A204.1 (cell line): ENCODE results near the gene MYH15.
"Not testable (repeated sequence)": the region's sequence is repeated elsewhere in the genome, so short reads cannot be mapped to it uniquely, and the experiment has no call there.

Source experiments
- FAIRE-seq: peaks from 2 replicates; lab custom pipeline; 2012; peaks lifted over from hg19 to GRCh38; lab: Jason Lieb, UNC

MYH15 gene

DNA sequence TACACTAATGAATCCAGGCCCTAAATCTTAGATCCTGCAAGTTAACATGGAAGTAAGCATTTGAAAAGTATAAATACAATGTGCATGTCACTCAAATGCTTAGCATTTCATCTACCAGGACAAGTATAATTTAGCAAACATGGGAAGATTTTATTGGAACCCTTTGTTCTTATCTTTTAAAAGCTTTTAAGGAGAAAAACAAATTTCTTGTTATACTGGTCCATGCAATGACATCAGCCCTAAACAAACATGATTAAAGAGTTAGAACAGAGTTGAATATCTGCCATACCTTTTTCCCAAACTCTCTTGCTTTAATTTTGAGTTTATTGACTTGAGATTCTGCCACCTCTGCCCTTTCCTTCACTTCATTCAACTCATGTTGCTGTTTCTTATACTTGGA, 127.1 kb downstream of the MYH15 start:
- no peak for FAIRE-seq

DNA sequence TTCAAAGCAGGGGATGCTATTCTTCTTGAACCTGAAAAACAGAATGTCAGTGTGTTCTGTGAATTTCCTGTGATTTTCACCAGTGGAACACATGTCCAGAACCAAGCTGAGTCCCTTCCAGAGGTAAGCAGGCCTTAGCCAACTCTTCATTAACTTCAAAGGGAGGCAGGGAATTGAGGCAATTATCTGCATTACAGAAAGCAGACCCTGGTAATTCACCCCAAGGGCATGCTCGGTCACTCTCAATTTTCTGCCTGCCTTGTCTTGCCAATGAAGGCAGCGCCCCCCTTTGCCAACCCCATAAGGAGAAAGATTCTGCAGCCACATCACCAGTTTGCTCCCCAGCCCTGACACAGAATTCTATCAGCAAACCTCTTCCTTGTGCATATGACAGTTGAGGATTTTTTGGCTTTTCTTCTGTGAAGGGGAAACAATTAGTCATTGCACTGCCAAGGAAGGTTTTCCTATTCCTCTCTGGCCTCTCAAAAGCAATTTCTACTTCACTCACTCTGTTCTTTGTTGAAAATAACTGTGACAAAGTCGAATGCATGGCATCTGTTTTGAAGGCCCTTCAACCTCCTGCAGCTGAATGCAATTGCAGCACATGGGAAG, 128.8 kb downstream of the MYH15 start:
- no peak for FAIRE-seq

- FAIRE-seq = no peak
Observed at GRCh38 chr3:108380128-108380795, 130.1 kb downstream of the MYH15 start.

- FAIRE-seq = not testable (repeated sequence)
Observed at GRCh38 chr3:108378952-108379342, 131.4 kb downstream of the MYH15 start.

DNA sequence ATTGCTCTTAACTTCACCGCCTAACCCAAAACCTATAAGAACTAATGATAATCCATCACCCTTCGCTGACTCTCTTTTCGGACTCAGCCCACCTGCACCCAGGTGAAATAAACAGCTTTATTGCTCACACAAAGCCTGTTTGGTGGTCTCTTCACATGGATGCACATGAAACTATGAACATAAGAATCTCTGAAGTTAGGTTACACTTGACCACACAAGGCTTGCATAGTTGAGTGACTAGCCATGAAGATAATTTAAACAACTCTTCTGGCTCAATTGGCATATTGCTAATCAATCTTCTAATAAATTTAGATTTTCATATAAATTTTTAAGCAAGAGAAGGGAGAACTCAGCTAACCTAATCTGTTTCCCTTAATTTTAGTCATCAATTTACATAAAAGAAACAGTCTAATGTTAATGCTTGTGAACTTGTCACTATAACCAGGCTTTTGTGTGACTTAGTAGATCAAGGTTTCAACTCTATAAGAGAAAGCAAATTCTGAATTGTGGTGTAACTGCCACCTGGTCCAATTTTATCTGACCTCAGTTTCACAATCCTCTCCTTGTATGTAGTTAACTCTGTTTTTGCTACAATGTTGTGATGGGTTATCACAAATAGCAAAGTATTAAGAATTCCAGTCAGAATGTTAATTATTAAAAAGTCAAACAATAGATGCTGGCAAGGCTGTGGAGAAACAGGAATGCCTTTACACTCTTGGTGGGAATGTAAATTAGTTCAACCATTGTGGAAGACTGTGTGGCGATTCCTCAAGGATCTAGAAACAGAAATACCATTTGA, 132.0 kb downstream of the MYH15 start:
- FAIRE-seq = no peak

- FAIRE-seq = no peak
Observed at GRCh38 chr3:108377384-108377783, 133.0 kb downstream of the MYH15 start.

- FAIRE-seq = no peak
Observed at GRCh38 chr3:108376026-108376425, 134.4 kb downstream of the MYH15 start.

DNA sequence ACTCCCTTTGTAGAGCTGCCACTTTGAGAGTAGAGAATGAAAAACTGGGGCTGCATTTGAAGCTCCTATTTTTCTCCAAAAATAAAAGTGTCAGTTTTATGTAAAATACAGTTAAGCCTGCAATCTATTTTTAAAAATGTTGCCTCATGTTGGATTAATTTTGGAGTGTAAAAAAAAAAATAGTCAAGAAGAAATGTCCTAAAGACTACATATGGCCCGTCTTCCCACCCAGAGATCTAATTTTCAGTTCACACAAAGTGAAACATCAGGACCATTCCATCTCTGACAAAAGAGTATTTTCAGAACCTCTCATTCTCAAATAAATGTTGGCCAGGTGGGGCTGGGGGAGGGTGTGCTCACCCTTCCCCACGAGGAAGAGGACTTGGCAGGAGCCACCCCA, 151.4 kb downstream of the MYH15 start:
- no peak for FAIRE-seq

- no peak for FAIRE-seq
Observed at GRCh38 chr3:108357042-108357441, 153.4 kb downstream of the MYH15 start.

DNA sequence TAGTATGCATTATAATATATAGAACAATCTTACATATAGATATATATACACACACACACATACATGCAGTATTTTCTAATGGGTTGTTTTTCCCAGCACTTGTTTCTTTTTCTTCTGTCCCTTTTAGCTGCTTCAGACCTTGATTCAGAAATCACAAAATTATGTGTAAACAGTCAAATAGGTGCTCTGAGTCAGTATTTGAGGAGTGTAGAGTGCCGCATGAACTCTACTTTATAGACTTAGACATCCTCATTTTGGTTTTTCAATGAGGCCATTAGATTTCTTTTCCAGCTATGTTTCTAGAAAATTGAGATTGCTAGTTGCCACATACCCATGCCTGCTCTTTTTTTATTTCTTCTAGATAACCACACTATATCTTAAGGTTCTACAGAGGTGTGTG, 155.8 kb downstream of the MYH15 start:
- FAIRE-seq = no peak

- FAIRE-seq = no peak
Observed at GRCh38 chr3:108352176-108352575, 158.2 kb downstream of the MYH15 start.

DNA sequence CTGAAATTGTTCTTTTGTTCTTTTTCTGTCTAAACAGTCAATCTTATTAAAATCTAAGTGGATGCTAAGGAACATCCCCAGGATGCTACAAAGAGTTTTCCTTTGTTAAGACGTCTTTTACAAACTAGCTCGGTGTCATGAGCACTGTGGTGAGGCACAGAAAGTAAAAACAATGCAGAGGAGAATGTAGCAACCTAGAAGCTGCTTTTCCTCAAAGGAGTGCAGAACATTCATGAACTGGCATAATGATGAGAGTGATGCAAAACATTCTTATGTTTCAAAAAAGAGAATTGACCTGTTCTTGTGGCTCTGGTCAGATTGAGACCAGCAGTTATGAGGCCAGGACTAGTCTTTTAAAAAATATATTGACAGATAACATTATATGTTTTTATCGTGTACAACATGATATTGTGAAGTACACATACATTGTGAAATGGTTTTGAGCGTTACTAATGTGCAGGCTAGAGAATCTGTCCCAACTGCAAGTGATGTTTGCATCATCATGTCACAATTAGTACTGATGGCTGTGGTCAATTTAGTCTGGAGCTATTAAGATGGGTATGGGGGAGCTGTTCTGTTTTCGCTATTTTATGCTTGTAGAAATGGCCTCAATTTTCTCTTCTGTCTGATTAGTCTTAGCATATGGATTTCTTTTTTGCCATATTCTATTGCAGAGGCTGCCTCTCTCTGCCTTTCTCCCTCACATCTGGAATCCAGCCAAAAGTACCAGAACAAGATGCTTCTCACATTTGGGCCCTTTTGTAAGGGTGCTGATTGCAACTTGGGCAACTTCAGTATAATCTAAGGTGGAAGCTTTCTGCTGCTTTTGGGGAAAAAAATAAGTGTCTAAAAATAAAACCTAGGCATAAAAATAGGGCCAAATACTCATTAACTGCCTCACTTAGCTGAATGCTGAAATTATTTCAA, 163.8 kb downstream of the MYH15 start:
- no peak for FAIRE-seq

GRCh38 chr3:108345492-108346205, 164.7 kb downstream of the MYH15 start:
- no peak for FAIRE-seq

- FAIRE-seq = no peak
Observed at GRCh38 chr3:108343491-108343890, 166.9 kb downstream of the MYH15 start.

- no peak for FAIRE-seq
Observed at GRCh38 chr3:108342837-108343486, 167.4 kb downstream of the MYH15 start.

DNA sequence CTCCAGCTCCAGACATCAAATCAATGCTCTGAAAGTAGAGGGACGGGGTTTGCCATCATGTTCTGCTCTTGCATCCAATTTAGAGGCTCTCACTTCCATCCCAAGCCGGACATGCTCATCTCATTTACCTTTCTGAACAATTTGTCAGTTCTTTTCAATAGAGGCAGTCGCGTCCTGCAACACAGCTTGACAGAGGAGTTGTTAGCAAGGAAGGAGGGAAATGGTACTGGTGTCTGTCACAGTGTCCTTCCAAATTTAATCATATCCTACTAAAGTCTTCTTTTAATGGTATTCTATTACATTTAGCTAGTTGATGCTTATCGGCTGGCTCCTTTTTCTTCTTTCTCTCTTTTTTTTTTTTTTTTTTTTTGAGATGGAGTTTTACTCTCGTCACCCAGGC, 168.5 kb downstream of the MYH15 start:
- no peak for FAIRE-seq

- no peak for FAIRE-seq
Observed at GRCh38 chr3:108338901-108339545, 171.4 kb downstream of the MYH15 start.

GRCh38 chr3:108334701-108335100, 175.7 kb downstream of the MYH15 start:
- no peak for FAIRE-seq

GRCh38 chr3:108333961-108334360, 176.4 kb downstream of the MYH15 start:
- FAIRE-seq = no peak

- FAIRE-seq = no peak
Observed at GRCh38 chr3:108331792-108332191, 178.6 kb downstream of the MYH15 start.
